RWPE2 (cell line): Measurements from ENCODE around the gene KCNA10.

Experiments
- ATAC-seq: fragments of 200-7000 bp; cut with Tn5 transposase; 3 replicates; pipeline ENCODE4 v1.9.1; 2021; ENCODE audit warnings: low read depth
- DNase-seq: peaks from one replicate; pipeline ENCODE4 v3.0.0-alpha.2; 2020; ENCODE audit warnings: low spot score
- H3K27ac ChIP-seq: fragments of 450-650 bp; 2 replicates; pipeline ENCODE4 v1.5.1; 2017; ENCODE audit warnings: mild to moderate bottlenecking; ENCODE audit not compliant: poor library complexity, severe bottlenecking
- H3K27me3 ChIP-seq: fragments of 250-450 bp; sonication (Bioruptor Pico); 2 replicates; pipeline ENCODE4 v1.5.1; 2021; ENCODE audit warnings: mild to moderate bottlenecking, moderate library complexity; ENCODE audit not compliant: insufficient read depth, poor library complexity, severe bottlenecking
- H3K36me3 ChIP-seq: fragments of 250-450 bp; sonication (Bioruptor Pico); 2 replicates; pipeline ENCODE4 v1.5.1; 2020; ENCODE audit warnings: low read depth, mild to moderate bottlenecking, moderate library complexity
- H3K4me1 ChIP-seq: fragments of 250-450 bp; sonication (Bioruptor Pico); 2 replicates; pipeline ENCODE4 v1.5.1; 2021; ENCODE audit warnings: mild to moderate bottlenecking, moderate library complexity; ENCODE audit not compliant: insufficient read depth, poor library complexity, severe bottlenecking
- H3K4me3 ChIP-seq: fragments of 250-450 bp; sonication (Bioruptor Pico); 2 replicates; pipeline ENCODE4 v1.5.1; 2021; ENCODE audit warnings: mild to moderate bottlenecking, moderate library complexity; ENCODE audit not compliant: severe bottlenecking
- H3K9me3 ChIP-seq: fragments of 250-450 bp; sonication (Bioruptor Pico); 2 replicates; pipeline ENCODE4 v1.5.1; 2021; ENCODE audit warnings: mild to moderate bottlenecking, moderate library complexity; ENCODE audit not compliant: severe bottlenecking
- TF ChIP-seq, protein P1 (sequence below): fragments of 450-650 bp; IDR thresholded peaks from one replicate; pipeline ENCODE4 v1.5.1; 2017; ENCODE audit warnings: mild to moderate bottlenecking, moderate library complexity; ENCODE audit not compliant: poor library complexity, severe bottlenecking

Gene KCNA10

DNA sequence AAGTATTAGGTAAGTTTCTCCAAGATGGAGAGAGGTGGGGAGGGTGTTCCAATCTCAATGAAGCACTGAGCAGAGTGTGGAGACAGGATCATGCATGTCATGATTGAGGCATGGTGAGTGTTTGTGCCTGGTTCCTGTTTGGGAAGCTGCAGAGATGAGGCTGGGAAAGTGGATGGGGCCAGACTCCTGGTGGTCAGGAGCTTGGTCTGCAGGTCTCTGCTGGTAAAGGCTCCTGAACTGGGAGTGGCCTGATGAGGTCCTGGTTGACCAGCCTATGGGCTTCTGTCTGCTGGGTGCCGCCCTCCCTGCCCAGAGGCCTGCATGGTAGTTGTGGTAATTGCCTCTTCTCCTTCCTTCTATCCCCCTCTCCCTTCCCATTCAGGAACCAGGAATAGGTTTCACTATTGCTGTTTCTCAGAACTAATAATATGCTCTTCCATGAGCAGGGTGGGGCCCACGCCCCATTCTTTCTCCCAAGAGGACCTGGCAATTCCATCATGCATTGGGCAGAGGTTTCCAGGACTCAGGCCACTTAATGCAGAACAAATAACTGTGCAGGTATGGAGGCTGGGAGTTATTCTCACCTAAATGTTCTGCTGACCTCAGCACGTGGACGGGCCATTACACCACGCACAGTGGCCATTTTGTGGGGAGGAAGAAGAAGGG lies 43.5 kb downstream of the KCNA10 start:
- no peak for DNase-seq
- H3K27me3 ChIP-seq: no peaks in the 10 kb centered on the region
- H3K36me3 ChIP-seq: no peaks in the 10 kb centered on the region
- H3K4me1 ChIP-seq: peaks cover 31% of the 10 kb centered on the region
- peak; percentile 15; the same call in 1 of the 3 replicates for ATAC-seq
- no peak overlapping the region for H3K4me3 ChIP-seq
- H3K9me3 ChIP-seq: no peaks in the 10 kb centered on the region
- no peak overlapping the region for H3K27ac ChIP-seq
- TF ChIP-seq, protein P1, sequence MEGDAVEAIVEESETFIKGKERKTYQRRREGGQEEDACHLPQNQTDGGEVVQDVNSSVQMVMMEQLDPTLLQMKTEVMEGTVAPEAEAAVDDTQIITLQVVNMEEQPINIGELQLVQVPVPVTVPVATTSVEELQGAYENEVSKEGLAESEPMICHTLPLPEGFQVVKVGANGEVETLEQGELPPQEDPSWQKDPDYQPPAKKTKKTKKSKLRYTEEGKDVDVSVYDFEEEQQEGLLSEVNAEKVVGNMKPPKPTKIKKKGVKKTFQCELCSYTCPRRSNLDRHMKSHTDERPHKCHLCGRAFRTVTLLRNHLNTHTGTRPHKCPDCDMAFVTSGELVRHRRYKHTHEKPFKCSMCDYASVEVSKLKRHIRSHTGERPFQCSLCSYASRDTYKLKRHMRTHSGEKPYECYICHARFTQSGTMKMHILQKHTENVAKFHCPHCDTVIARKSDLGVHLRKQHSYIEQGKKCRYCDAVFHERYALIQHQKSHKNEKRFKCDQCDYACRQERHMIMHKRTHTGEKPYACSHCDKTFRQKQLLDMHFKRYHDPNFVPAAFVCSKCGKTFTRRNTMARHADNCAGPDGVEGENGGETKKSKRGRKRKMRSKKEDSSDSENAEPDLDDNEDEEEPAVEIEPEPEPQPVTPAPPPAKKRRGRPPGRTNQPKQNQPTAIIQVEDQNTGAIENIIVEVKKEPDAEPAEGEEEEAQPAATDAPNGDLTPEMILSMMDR: no peak

DNA sequence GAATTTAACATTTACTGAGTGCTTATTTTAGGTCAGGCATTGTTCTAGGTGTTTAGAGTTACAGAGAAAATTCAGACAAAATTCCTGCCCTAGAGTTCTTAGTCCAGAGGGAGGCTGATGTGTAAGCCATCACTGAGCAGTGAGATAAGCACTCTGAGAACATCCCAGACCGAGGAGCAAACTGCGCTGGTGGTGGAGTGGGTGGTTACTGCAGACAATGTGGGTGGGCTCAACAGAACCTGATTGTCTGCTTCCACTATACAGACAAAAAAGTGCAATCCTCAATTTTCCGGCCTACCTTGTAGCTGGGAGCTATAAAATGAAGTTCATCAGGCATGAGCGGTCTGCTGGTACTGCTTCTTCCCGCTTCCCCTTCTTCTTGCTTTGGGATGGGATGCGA lies 44.5 kb downstream of the KCNA10 start:
- TF ChIP-seq, protein P1: no peak
- H3K9me3 ChIP-seq: no peaks in the 10 kb centered on the region
- no peak overlapping the region for H3K4me3 ChIP-seq
- H3K27me3 ChIP-seq: no peaks in the 10 kb centered on the region
- no peak overlapping the region for H3K27ac ChIP-seq
- peaks cover 31% of the 10 kb centered on the region for H3K4me1 ChIP-seq
- no peak for DNase-seq
- no peaks in the 10 kb centered on the region for H3K36me3 ChIP-seq
- ATAC-seq: no peak

DNA sequence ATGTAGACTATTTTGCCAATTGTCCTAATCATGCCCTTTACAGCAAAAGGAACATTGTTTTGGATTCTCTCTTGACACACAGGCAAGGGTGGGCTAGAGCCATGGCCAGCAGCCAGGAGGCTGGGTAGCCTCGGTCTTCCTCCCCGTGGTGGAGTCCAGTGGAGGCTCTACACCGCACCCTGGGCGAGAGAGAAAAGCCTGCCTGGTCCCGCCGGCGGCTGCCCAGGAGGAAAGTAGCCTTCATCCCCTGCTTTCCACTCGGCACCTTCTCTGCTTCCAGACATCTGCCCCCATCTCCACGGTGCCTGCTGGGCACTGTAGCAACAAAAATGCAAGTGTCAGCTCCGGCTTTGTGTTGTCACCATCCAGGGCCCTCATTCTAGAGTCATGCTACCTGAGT lies 46.4 kb downstream of the KCNA10 start:
- Histone ChIP-seq H3K4me1 (peaks cover 24% of the 10 kb centered on the region), H3K36me3 (no peaks in the 10 kb centered on the region), H3K4me3 (no peak overlapping the region), H3K9me3 (no peaks in the 10 kb centered on the region), H3K27me3 (no peaks in the 10 kb centered on the region), H3K27ac (no peak overlapping the region)
- ATAC-seq (no peak), DNase-seq (no peak)
- TF ChIP-seq, protein P1: no peak

DNA sequence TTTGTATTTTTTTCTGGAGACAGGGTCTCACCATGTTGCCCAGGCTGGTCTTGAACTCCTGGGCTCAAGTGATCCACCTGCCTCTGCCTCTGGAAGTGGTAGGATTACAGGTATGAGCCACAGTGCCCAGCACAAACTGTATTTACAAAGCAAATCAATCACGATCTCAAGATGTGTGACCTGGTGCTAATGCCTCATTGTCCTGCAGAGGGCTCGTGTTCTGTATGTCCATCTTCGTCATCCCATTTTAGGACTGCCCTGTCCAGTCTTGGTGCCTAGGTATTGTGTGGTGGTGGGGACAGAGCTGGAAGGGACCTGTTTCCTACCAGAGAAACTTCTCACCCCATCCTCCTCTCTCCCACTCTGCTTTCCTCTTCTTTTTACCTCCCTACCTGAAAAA lies 47.8 kb downstream of the KCNA10 start:
- Histone ChIP-seq H3K9me3 (no peaks in the 10 kb centered on the region), H3K4me3 (no peak overlapping the region), H3K27me3 (no peaks in the 10 kb centered on the region), H3K27ac (no peak overlapping the region), H3K36me3 (no peaks in the 10 kb centered on the region), H3K4me1 (peaks cover 9% of the 10 kb centered on the region)
- no peak for DNase-seq
- TF ChIP-seq, protein P1: no peak
- ATAC-seq: no peak
